GM12892 (cell line): ENCODE measurements around the gene KRR1.

Experiments
- POLR2A ChIP-seq: IDR thresholded peaks from 2 replicates; pipeline ENCODE4 v1.6.1; 2011; ENCODE audit warnings: low read depth, low read length, control low read depth
- POLR2AphosphoS5 ChIP-seq: IDR thresholded peaks from 2 replicates; pipeline ENCODE4 v1.6.1; 2011; ENCODE audit warnings: low read depth, low read length, control low read depth
- TAF1 ChIP-seq: IDR thresholded peaks from 2 replicates; pipeline ENCODE4 v1.6.1; 2011; ENCODE audit warnings: low read depth, mild to moderate bottlenecking, control low read depth, low read length, borderline replicate concordance

DNA sequence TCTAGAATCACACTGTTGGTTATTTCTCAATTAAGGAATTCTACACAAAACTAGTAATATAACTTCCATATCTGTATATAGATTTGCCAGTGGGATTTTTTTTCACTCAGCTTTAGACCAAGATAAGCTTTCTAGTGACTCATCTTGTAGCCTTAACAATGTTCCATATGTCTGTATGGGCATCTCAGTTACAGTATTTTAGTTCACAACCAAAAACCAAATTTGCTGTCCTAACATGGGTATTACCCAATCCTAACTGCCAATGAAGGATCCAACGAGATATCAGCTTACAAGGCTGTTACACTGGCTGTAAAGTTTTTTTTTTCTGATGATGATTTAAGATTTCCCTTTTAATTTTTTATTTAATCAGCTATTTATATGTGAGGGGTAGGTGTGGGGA, 31.5 kb upstream of the KRR1 start:
- TF ChIP-seq POLR2A, result no peak
- no peak for TF ChIP-seq POLR2AphosphoS5
- no peak for TF ChIP-seq TAF1
